GM18951 (cell line): ENCODE data around the gene TOMM40L.
"Not testable (repeated sequence)": the region's sequence is repeated elsewhere in the genome, so short reads cannot be mapped to it uniquely, and the experiment has no call there.

Source experiments
- POLR2A ChIP-seq: IDR thresholded peaks from 4 replicates; pipeline ENCODE4 v1.6.1; 2011; ENCODE audit warnings: mild to moderate bottlenecking; ENCODE audit not compliant: insufficient read length, insufficient read depth; ENCODE audit errors: extremely low read depth
- in situ Hi-C: fragments of 300-500 bp; cut with MboI; formaldehyde crosslinking; loops from one replicate; pipeline ENCODE4 v1.12.0; 2022; ENCODE audit warnings: low sequenced_read_pairs, mixed read lengths, inconsistent platforms; ENCODE audit not compliant: unreplicated experiment

The TOMM40L gene

GRCh38 chr1:161235957-161236775 is 10.3 kb downstream of the TOMM40L start:
- in situ Hi-C loops: no loop called here
- TF ChIP-seq POLR2A: no peak

- in situ Hi-C loops: no loop called here
- no peak for TF ChIP-seq POLR2A
Observed at GRCh38 chr1:161238039-161238473, 12.2 kb downstream of the TOMM40L start, which contains the start of gene NR1I3. TSS of gene NR1I3 (minus strand) at chr1:161238203. CDS start at chr1:161236565, 1,638 bp downstream.

GRCh38 chr1:161241682-161242081 is 15.8 kb downstream of the TOMM40L start:
- no peak for TF ChIP-seq POLR2A
- in situ Hi-C loops: no loop called here

- no peak for TF ChIP-seq POLR2A
- in situ Hi-C loops: no loop called here
Observed at GRCh38 chr1:161242313-161242712, 16.5 kb downstream of the TOMM40L start.

- in situ Hi-C loops: no loop called here
Observed at GRCh38 chr1:161244888-161245287, 19.0 kb downstream of the TOMM40L start.

GRCh38 chr1:161250100-161250499 is 24.2 kb downstream of the TOMM40L start:
- in situ Hi-C loops: not testable (repeated sequence)

More at GRCh38 chr1:161244888-161245287, 19.0 kb downstream of the TOMM40L start:
- no peak for TF ChIP-seq POLR2A

- in situ Hi-C loops: no loop called here
- no peak for TF ChIP-seq POLR2A
Observed at GRCh38 chr1:161250829-161251228, 25.0 kb downstream of the TOMM40L start.

GRCh38 chr1:161251579-161251978 is 25.7 kb downstream of the TOMM40L start:
- no peak for TF ChIP-seq POLR2A
- in situ Hi-C loops: no loop called here

- in situ Hi-C loops: not testable (repeated sequence)
Observed at GRCh38 chr1:161255302-161255701, 29.4 kb downstream of the TOMM40L start.

- in situ Hi-C loops: not testable (repeated sequence)
Observed at GRCh38 chr1:161255955-161256520, 30.2 kb downstream of the TOMM40L start.

- in situ Hi-C loops: not testable (repeated sequence)
Observed at GRCh38 chr1:161257109-161257508, 31.2 kb downstream of the TOMM40L start.

GRCh38 chr1:161258439-161259344 is 32.8 kb downstream of the TOMM40L start, which contains the start of gene PCP4L1:
TSS of gene PCP4L1 (plus strand) at chr1:161258745. CDS start at chr1:161258975, 230 bp downstream.
- in situ Hi-C loops: no loop called here
- TF ChIP-seq POLR2A: peak; percentile 49

GRCh38 chr1:161259345-161259702 is 33.5 kb downstream of the TOMM40L start:
- in situ Hi-C loops: no loop called here
- TF ChIP-seq POLR2A: no peak
